Stomach (tissue), 9 donors: Measurements from ENCODE around the gene PCDH7. TPM values are rescaled to one million over a fixed set of nuclear protein-coding genes. Genes with fewer than 3 reads are reported as not detected.

Source experiments
- DNase-seq, 2 donors: peaks; one replicate each; pipeline versions ENCODE4 v3.0.0 to v3.0.0-alpha.2; 2013 to 2019
- H3K27ac ChIP-seq, 5 donors: fragments of 200-600 bp in 4 of 5; sonication (generic) in 4 of 5; one replicate each; pipeline ENCODE4 v1.5.1; 2013 to 2019; ENCODE audit warnings: mild to moderate bottlenecking in 1 of 5, moderate library complexity in 1 of 5
- H3K27me3 ChIP-seq, 3 donors: fragments of 200-600 bp; sonication (generic); one replicate each; pipeline ENCODE4 v1.5.1; 2017 to 2019; ENCODE audit warnings: mixed run types in 1 of 3
- H3K36me3 ChIP-seq, 4 donors: fragments of 200-600 bp; sonication (generic); 1 replicate in 3 of 4; 2 replicates in 1 of 4; pipeline ENCODE4 v1.5.1; 2016 to 2019
- H3K4me1 ChIP-seq, 4 donors: fragments of 200-600 bp; sonication (generic); one replicate each; pipeline ENCODE4 v1.5.1; 2016 to 2019
- H3K4me3 ChIP-seq, 4 donors: fragments of 200-600 bp; sonication (generic) in 3 of 4; one replicate each; pipeline ENCODE4 v1.5.1; 2016 to 2019; ENCODE audit warnings: mild to moderate bottlenecking in 1 of 4
- H3K9me3 ChIP-seq, 4 donors: fragments of 200-600 bp; sonication (generic); one replicate each; pipeline ENCODE4 v1.5.1; 2016 to 2019
- CTCF ChIP-seq, 7 experiments: fragments of 450-650 bp in 4 of 7; fragments of 200-600 bp in 3 of 7; sonication (generic) in 3 of 7; IDR thresholded peaks; one replicate each; pipeline ENCODE4 v1.5.1; 2016 to 2019; ENCODE audit warnings: antibody characterized with exemption in 7 of 7, control low read depth in 2 of 7, mild to moderate bottlenecking in 1 of 7
- EP300 ChIP-seq: sonication (generic); formaldehyde crosslinking; IDR thresholded peaks from one replicate; pipeline ENCODE4 v1.6.1; 2017; ENCODE audit warnings: antibody characterized with exemption
- POLR2A ChIP-seq, 4 donors: fragments of 450-650 bp; IDR thresholded peaks; one replicate each; pipeline ENCODE4 v1.6.1; 2016; ENCODE audit warnings: antibody characterized with exemption in 4 of 4, control low read depth in 2 of 4, mild to moderate bottlenecking in 1 of 4, moderate library complexity in 1 of 4
- POLR2AphosphoS5 ChIP-seq, 3 donors: sonication (generic); formaldehyde crosslinking; IDR thresholded peaks; one replicate each; pipeline ENCODE4 v1.6.1; 2016; ENCODE audit warnings: antibody characterized with exemption in 3 of 3
- WGBS, 5 donors: extraction: QIAGEN DNeasy Blood & Tissue Kit in 3 of 5; methylation state at CpG; one replicate each; pipeline versions ENCODE4 v1.1.5 to v1.1.7; 2013 to 2018; 5-methylcytosine and 5-hydroxymethylcytosine counted together
- intact Hi-C: fragments of 100-400 bp; cut with DNase I; formaldehyde crosslinking; loops from one replicate; pipeline ENCODE4 v1.15.1; 2023; ENCODE audit warnings: low total_unique reads
- polyA plus RNA-seq, 3 donors: library from polyadenylated mRNA; stranded (reverse); fragments of 200-250 nt; gene quantifications; one replicate each; pipeline ENCODE4 v1.2.3, GENCODE V29; 2013
- total RNA-seq, 5 donors: library from RNA; depleted of rRNA; stranded (reverse); fragments of >200 nt; gene quantifications; one replicate each; pipeline versions ENCODE4 v1.1.0 to v1.2.3, GENCODE V29; 2014 to 2016
- donor health status: healthy with polysubstance abuse.
- donor health status: Bipolar disorder and iron deficiency.
- donor health status: healthy.

Gene PCDH7
- total and polyA plus RNA-seq, 8 donors: 2.3 to 130 (median 42.9) TPM

- intact Hi-C loops: no loop called here
- no peak for DNase-seq
- peaks cover 0 to 35% (median 17%) of the 10 kb centered on the region in 4 donors for H3K4me1 ChIP-seq
- TF ChIP-seq CTCF (IDR thresholded peaks at IDR 0.05) (no peak), EP300 (no peak), POLR2AphosphoS5 (IDR thresholded peaks at IDR 0.05) (no peak), POLR2A (IDR thresholded peaks at IDR 0.05) (no peak)
- 74 to 82% (median 79%) methylated on average over 8 of the region's 8 CpGs for WGBS, 5 donors
- H3K4me3 ChIP-seq: no peak overlapping the region
- H3K9me3 ChIP-seq: no peaks in the 10 kb centered on the region
- no peak overlapping the region for H3K27ac ChIP-seq
- H3K36me3 ChIP-seq: no peaks in the 10 kb centered on the region
- no peaks in the 10 kb centered on the region for H3K27me3 ChIP-seq
Observed at GRCh38 chr4:30767147-30767845, 47.1 kb downstream of the PCDH7 start.

- Histone ChIP-seq H3K4me3 (no peak overlapping the region), H3K27me3 (no peaks in the 10 kb centered on the region), H3K36me3 (no peaks in the 10 kb centered on the region), H3K4me1 (peaks cover 0 to 35% (median 17%) of the 10 kb centered on the region in 4 donors), H3K27ac (no peak overlapping the region), H3K9me3 (no peaks in the 10 kb centered on the region)
- TF ChIP-seq EP300: no peak
- no peak for TF ChIP-seq CTCF (IDR thresholded peaks at IDR 0.05)
- no peak for TF ChIP-seq POLR2A (IDR thresholded peaks at IDR 0.05)
- no peak for TF ChIP-seq POLR2AphosphoS5 (IDR thresholded peaks at IDR 0.05)
- DNase-seq: peak in 1 of 2 donors; percentile 41
- intact Hi-C loops: no loop called here
- 44 to 61% (median 46%) methylated on average over 2 of the region's 2 CpGs for WGBS, 5 donors
Observed at GRCh38 chr4:30768277-30768676, 48.1 kb downstream of the PCDH7 start.

GRCh38 chr4:30769093-30769492 is 48.9 kb downstream of the PCDH7 start:
- Histone ChIP-seq H3K4me3 (no peak overlapping the region), H3K4me1 (peaks cover 0 to 35% (median 17%) of the 10 kb centered on the region in 4 donors), H3K27ac (no peak overlapping the region), H3K9me3 (no peaks in the 10 kb centered on the region), H3K27me3 (no peaks in the 10 kb centered on the region), H3K36me3 (no peaks in the 10 kb centered on the region)
- DNase-seq: no peak
- no peak for TF ChIP-seq EP300
- TF ChIP-seq CTCF (IDR thresholded peaks at IDR 0.05): no peak
- no peak for TF ChIP-seq POLR2A (IDR thresholded peaks at IDR 0.05)
- TF ChIP-seq POLR2AphosphoS5 (IDR thresholded peaks at IDR 0.05): no peak
- intact Hi-C loops: no loop called here
- 39 to 67% (median 45%) methylated on average over 6 of the region's 6 CpGs for WGBS, 5 donors

DNA sequence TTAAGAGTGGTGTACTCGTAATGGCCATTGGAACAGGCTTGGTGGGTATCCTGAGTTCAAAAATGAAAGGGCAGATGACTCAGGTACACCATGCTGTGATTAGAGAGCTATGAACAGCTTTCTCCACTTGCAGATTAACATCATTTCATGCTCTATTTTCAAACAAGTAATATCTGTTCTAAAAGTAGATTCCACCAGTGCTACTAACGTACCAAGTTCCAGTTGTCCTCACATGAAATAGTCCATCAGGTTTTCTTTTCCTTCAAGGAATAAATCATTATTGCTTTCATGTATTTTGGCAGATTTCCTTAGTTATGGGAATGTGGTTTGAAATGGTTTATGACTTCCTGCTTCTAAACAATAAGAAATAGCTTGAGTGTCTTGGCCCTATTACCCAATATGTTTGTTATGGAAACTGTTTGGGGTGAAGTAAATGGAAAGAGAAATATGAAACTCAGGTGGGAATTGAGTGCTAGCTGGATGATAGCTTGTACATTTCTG is 49.9 kb downstream of the PCDH7 start:
- H3K9me3 ChIP-seq: no peaks in the 10 kb centered on the region
- H3K27ac ChIP-seq: peak overlapping the region in 2 of 5 donors; percentile 31 to 40
- no peaks in the 10 kb centered on the region for H3K36me3 ChIP-seq
- peak in 1 of 2 donors; percentile 46 for DNase-seq
- TF ChIP-seq EP300: no peak
- TF ChIP-seq CTCF (IDR thresholded peaks at IDR 0.05): no peak
- no peak for TF ChIP-seq POLR2A (IDR thresholded peaks at IDR 0.05)
- TF ChIP-seq POLR2AphosphoS5 (IDR thresholded peaks at IDR 0.05): no peak
- 51 to 71% (median 67%) methylated on average over 2 of the region's 2 CpGs for WGBS, 5 donors
- H3K4me1 ChIP-seq: peaks cover 0 to 35% (median 17%) of the 10 kb centered on the region in 4 donors
- intact Hi-C loops: no loop called here
- no peaks in the 10 kb centered on the region for H3K27me3 ChIP-seq
- H3K4me3 ChIP-seq: no peak overlapping the region
